Right lobe of liver (tissue), 4 donors: Measurements from ENCODE around the gene SPATA19.

Experiments
- CTCF ChIP-seq, 4 donors: fragments of 200-600 bp in 3 of 4; fragments of 450-650 bp in 1 of 4; IDR thresholded peaks; one replicate each; pipeline versions ENCODE4 v1.5.1 to v1.8.0; 2016 to 2022; ENCODE audit warnings: antibody characterized with exemption in 4 of 4, mild to moderate bottlenecking in 2 of 4
- POLR2A ChIP-seq: fragments of 450-650 bp; IDR thresholded peaks from one replicate; pipeline ENCODE4 v1.6.1; 2017; ENCODE audit warnings: antibody characterized with exemption, mild to moderate bottlenecking
- donor health status: DM: no; HTN: no; CAD: no.
- donor health status: DM: no; HTN: no; CAD: no.
- donor health status: DM: no; HTN: yes; CAD: no.

- TF ChIP-seq CTCF (IDR thresholded peaks at IDR 0.05): no peak
- TF ChIP-seq POLR2A: no peak
Measured at GRCh38 chr11:133824593-133824992, 20.7 kb downstream of the SPATA19 start.
